H1 (cell line): ENCODE data around the gene COL4A2. TPM values are rescaled to one million over a fixed set of nuclear protein-coding genes. Genes with fewer than 3 reads are reported as not detected.

Experiments used
- CEBPB ChIP-seq: IDR thresholded peaks from 2 replicates; pipeline ENCODE4 v1.6.1; 2012; ENCODE audit warnings: low read depth, low read length
- GTF2F1 ChIP-seq: IDR thresholded peaks from 2 replicates; pipeline ENCODE4 v1.6.1; 2012; ENCODE audit warnings: low read depth, low read length, improper control_type of control experiment, borderline replicate concordance
- JUND ChIP-seq: IDR thresholded peaks from 2 replicates; pipeline ENCODE4 v1.6.1; 2011; ENCODE audit warnings: mild to moderate bottlenecking, improper control_type of control experiment, low read length
- NANOG ChIP-seq: IDR thresholded peaks from 2 replicates; pipeline ENCODE4 v1.6.1; 2011; ENCODE audit warnings: low read length, low read depth, mild to moderate bottlenecking, inconsistent platforms; ENCODE audit not compliant: insufficient read depth, poor library complexity, severe bottlenecking
- NRF1 ChIP-seq: IDR thresholded peaks from 2 replicates; pipeline ENCODE4 v1.6.1; 2011; ENCODE audit warnings: mild to moderate bottlenecking, low read depth, low read length, improper control_type of control experiment
- SAP30 ChIP-seq: fragments of 300-600 bp; sonication (generic); IDR thresholded peaks from 2 replicates; pipeline ENCODE4 v1.7.1; 2012; ENCODE audit warnings: low read length, moderate library complexity, mild to moderate bottlenecking, inconsistent platforms; ENCODE audit not compliant: insufficient read depth, insufficient replicate concordance
- SP1 ChIP-seq: IDR thresholded peaks from 2 replicates; pipeline ENCODE4 v1.6.1; 2011; ENCODE audit warnings: low read depth, low read length
- TCF12 ChIP-seq: IDR thresholded peaks from 2 replicates; pipeline ENCODE4 v1.6.1; 2011; ENCODE audit warnings: low read depth, mild to moderate bottlenecking, low read length
- YY1 ChIP-seq: IDR thresholded peaks from 2 replicates; pipeline ENCODE4 v1.6.1; 2011; ENCODE audit warnings: low read depth, mild to moderate bottlenecking, low read length
- polyA plus RNA-seq, 7 experiments: library from polyadenylated mRNA; depleted of rRNA in 3 of 7; stranded (reverse) in 5 of 7; unstranded in 2 of 7; fragments of >200 nt in 5 of 7; fragments of 200-250 nt in 2 of 7; gene quantifications; 1 replicate in 5 of 7; 2 replicates in 1 of 7; 4 replicates in 1 of 7; pipeline versions ENCODE4 v1.2.1 to v1.2.3, GENCODE V29; 2011 to 2013; ENCODE audit warnings: missing spikeins in 2 of 7, mixed read lengths in 2 of 7
- total RNA-seq: library from RNA; stranded (reverse); fragmentation: NEBNext Ultra II Directional; extraction: Animal tissue kit (Norgen Biotek cat#: 25700); gene quantifications from 2 replicates; pipeline ENCODE4 v1.2.1, GENCODE V29; 2021
- TF ChIP-seq, protein P1 (sequence below): fragments of 300-600 bp; sonication (generic); IDR thresholded peaks from 2 replicates; pipeline ENCODE4 v1.7.1; 2012; ENCODE audit warnings: low read length, moderate library complexity, mild to moderate bottlenecking, inconsistent platforms; ENCODE audit not compliant: insufficient replicate concordance
- TF ChIP-seq, protein P2 (sequence below): IDR thresholded peaks from 2 replicates; pipeline ENCODE4 v1.6.1; 2011; ENCODE audit warnings: low read length, improper control_type of control experiment

Gene COL4A2
- total and polyA plus RNA-seq, 2 of the 8 experiments (the other 6 are each of a cell fraction or from before 2014, with no cell fraction given): 80.4 to 87.3 TPM

DNA sequence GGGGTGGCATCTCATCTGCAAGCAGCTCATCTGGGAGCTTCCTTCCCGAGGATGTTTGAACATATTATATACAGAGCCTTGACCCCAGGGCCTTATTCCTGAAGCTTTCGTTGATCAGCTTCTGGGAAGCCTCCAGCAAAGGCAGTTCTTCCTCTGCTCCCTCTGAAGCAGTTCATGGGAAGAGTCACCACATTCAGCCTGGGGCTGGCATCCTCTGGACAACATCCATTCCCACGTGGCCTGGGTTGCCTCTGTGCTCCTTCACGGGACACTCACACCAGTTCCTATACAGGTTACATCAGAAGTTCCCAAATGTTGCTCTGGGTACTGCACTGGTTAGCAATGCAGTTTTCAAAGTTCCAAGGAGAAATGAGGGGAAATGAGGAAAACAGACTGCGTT is 29.6 kb downstream of the COL4A2 start (continued):
- TF ChIP-seq, protein P1, sequence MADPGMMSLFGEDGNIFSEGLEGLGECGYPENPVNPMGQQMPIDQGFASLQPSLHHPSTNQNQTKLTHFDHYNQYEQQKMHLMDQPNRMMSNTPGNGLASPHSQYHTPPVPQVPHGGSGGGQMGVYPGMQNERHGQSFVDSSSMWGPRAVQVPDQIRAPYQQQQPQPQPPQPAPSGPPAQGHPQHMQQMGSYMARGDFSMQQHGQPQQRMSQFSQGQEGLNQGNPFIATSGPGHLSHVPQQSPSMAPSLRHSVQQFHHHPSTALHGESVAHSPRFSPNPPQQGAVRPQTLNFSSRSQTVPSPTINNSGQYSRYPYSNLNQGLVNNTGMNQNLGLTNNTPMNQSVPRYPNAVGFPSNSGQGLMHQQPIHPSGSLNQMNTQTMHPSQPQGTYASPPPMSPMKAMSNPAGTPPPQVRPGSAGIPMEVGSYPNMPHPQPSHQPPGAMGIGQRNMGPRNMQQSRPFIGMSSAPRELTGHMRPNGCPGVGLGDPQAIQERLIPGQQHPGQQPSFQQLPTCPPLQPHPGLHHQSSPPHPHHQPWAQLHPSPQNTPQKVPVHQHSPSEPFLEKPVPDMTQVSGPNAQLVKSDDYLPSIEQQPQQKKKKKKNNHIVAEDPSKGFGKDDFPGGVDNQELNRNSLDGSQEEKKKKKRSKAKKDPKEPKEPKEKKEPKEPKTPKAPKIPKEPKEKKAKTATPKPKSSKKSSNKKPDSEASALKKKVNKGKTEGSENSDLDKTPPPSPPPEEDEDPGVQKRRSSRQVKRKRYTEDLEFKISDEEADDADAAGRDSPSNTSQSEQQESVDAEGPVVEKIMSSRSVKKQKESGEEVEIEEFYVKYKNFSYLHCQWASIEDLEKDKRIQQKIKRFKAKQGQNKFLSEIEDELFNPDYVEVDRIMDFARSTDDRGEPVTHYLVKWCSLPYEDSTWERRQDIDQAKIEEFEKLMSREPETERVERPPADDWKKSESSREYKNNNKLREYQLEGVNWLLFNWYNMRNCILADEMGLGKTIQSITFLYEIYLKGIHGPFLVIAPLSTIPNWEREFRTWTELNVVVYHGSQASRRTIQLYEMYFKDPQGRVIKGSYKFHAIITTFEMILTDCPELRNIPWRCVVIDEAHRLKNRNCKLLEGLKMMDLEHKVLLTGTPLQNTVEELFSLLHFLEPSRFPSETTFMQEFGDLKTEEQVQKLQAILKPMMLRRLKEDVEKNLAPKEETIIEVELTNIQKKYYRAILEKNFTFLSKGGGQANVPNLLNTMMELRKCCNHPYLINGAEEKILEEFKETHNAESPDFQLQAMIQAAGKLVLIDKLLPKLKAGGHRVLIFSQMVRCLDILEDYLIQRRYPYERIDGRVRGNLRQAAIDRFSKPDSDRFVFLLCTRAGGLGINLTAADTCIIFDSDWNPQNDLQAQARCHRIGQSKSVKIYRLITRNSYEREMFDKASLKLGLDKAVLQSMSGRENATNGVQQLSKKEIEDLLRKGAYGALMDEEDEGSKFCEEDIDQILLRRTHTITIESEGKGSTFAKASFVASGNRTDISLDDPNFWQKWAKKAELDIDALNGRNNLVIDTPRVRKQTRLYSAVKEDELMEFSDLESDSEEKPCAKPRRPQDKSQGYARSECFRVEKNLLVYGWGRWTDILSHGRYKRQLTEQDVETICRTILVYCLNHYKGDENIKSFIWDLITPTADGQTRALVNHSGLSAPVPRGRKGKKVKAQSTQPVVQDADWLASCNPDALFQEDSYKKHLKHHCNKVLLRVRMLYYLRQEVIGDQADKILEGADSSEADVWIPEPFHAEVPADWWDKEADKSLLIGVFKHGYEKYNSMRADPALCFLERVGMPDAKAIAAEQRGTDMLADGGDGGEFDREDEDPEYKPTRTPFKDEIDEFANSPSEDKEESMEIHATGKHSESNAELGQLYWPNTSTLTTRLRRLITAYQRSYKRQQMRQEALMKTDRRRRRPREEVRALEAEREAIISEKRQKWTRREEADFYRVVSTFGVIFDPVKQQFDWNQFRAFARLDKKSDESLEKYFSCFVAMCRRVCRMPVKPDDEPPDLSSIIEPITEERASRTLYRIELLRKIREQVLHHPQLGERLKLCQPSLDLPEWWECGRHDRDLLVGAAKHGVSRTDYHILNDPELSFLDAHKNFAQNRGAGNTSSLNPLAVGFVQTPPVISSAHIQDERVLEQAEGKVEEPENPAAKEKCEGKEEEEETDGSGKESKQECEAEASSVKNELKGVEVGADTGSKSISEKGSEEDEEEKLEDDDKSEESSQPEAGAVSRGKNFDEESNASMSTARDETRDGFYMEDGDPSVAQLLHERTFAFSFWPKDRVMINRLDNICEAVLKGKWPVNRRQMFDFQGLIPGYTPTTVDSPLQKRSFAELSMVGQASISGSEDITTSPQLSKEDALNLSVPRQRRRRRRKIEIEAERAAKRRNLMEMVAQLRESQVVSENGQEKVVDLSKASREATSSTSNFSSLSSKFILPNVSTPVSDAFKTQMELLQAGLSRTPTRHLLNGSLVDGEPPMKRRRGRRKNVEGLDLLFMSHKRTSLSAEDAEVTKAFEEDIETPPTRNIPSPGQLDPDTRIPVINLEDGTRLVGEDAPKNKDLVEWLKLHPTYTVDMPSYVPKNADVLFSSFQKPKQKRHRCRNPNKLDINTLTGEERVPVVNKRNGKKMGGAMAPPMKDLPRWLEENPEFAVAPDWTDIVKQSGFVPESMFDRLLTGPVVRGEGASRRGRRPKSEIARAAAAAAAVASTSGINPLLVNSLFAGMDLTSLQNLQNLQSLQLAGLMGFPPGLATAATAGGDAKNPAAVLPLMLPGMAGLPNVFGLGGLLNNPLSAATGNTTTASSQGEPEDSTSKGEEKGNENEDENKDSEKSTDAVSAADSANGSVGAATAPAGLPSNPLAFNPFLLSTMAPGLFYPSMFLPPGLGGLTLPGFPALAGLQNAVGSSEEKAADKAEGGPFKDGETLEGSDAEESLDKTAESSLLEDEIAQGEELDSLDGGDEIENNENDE: no peak
- no peak for TF ChIP-seq NRF1
- no peak for TF ChIP-seq YY1
- TF ChIP-seq, protein P2, sequence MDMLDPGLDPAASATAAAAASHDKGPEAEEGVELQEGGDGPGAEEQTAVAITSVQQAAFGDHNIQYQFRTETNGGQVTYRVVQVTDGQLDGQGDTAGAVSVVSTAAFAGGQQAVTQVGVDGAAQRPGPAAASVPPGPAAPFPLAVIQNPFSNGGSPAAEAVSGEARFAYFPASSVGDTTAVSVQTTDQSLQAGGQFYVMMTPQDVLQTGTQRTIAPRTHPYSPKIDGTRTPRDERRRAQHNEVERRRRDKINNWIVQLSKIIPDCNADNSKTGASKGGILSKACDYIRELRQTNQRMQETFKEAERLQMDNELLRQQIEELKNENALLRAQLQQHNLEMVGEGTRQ: no peak
- no peak for TF ChIP-seq SP1
- no peak for TF ChIP-seq CEBPB
- TF ChIP-seq TCF12: no peak
- TF ChIP-seq GTF2F1: no peak
- no peak for TF ChIP-seq NANOG
- no peak for TF ChIP-seq SAP30
- TF ChIP-seq JUND: no peak
